OCI-M2 (cell line): ENCODE measurements around the gene THRSP.
"Not testable (repeated sequence)": the region's sequence is repeated elsewhere in the genome, so short reads cannot be mapped to it uniquely, and the experiment has no call there.

Experiments used
- DNase-seq: peaks from one replicate; lab custom pipeline; 2025; ENCODE audit not compliant: unreplicated experiment; lab: John Stamatoyannopoulos, UW

Gene THRSP, protein sequence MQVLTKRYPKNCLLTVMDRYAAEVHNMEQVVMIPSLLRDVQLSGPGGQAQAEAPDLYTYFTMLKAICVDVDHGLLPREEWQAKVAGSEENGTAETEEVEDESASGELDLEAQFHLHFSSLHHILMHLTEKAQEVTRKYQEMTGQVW

DNA sequence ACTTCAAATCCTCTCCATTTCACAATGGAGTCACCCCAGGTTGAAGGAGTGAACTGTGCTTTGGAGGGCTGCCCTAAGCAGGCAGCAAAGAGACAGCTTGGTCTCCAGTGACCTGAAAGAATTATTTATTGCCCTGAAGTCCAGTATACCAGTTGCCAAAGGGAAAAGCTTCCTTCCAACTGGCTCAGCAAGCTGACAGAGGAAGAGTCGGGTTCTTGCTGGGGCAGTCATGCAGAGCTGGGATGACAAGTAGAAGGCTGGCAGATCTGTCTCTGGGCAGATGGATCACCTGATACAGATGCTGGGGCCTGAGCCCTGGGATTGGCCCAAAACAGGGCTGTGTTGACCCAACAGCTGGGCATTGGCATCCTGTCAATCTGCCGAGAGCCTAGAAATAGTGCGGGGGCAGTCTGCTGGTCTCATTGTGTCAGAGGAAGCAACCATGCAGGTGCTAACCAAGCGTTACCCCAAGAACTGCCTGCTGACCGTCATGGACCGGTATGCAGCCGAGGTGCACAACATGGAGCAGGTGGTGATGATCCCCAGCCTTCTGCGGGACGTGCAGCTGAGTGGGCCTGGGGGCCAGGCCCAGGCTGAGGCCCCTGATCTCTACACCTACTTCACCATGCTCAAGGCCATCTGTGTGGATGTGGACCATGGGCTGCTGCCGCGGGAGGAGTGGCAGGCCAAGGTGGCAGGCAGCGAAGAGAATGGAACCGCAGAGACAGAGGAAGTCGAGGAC is at the start of gene THRSP:
TSS of gene THRSP (plus strand) at position 422 of the 742 bp plus-strand sequence. CDS start at position 443, 21 bp downstream.
- no peak for DNase-seq

DNA sequence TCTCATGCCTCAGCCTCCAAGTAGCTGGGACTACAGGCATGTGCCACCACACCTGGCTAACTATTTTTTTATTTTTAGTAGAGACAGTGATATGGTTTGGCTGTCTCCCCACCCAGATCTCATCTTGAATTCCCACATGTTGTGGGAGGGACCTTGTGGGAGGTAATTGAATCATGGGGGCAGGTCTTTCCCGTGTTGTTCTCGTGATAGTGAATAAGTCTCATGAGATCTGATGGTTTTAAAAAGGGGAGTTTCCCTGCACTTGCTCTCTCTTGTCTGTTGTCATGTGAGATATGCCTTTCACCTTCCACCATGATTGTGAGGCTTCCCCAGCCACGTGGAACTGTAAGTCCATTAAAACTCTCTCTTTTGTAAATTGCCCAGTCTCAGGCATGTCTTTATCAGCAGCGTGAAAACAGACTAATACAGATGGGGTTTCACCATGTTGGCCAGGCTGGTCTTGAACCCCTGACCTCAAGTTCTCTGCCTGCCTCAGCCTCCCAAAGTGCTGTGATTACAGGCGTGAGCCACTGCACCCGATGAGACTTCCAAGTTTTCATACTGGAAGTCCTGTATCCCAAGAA is 48.6 kb upstream of the THRSP start:
- not testable (repeated sequence) for DNase-seq

DNA sequence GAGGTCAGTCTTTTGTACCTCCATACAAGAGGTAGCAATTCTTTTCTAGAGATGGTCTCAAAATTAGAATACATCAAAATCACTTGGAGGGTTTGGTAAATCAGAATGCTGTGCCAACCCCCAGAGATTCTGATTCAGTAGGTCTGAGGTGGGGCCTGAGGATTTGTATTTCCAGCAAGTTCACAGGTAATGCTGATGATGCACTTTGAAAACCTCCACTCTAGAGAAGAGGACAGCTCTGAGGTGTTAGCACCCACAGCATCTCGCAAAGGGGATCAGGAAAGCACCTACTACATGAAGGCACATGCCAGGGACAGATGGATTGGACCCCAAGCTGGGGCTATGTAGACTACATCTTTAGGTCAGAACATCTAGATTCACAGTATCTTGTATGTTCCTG is 47.8 kb upstream of the THRSP start:
- DNase-seq = no peak

DNA sequence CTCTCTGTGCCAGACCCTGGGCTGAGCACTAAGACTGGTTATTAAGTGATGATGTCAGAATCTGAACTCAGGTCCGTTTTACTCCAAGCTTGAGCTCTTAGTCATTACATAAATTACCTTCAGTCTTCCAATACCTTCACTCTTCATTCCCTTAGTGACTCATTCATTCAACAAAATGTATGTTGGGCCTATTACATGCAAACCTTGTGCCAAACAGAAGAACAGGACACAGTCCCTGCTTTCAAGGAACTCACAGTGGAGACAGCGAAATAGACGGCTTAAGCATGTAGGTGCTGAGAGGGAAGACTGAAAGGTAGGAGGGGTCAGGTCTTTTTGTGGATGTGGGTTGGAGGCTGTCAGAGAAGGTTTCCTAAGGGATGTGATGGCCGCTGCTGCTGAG is 43.9 kb upstream of the THRSP start:
- DNase-seq = no peak

DNA sequence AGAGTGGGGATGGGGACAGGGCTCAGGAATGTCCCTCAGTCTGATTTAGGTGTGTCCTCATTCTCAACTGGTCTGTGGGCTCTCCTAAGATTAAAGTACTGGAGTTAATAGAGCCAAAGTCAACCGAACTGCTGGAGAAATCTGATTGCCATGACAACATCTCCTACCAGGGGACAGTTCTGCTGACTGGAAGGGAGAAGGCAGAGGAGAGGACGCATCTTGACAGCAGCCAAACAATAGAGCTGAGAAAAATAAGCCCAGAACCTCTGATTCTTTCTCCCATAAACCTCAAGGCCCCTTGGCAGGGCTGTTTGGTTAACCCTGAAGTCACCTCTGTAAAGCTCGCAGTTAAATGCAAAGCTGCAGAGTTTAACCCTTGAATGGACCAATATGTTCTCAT is 43.4 kb upstream of the THRSP start:
- DNase-seq = no peak

DNA sequence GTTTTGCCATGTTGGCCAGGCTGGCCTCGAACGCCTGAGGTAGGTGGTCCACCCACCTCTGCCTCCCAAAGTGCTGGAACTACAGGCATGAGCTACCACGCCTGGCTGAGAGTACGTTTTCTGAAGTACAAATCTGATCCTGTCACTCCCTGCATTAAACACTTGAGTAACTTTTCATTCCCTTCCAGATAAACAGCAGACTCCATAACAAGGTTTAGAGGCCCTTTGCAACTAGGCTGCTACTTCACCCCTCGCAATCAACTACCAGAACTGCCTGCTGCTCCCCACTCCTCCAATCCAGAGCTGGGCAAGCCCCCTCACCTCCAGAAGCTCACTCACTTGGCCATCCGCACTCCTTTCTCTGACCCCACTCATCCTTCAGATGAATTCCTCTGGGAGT is 42.0 kb upstream of the THRSP start:
- no peak for DNase-seq

DNA sequence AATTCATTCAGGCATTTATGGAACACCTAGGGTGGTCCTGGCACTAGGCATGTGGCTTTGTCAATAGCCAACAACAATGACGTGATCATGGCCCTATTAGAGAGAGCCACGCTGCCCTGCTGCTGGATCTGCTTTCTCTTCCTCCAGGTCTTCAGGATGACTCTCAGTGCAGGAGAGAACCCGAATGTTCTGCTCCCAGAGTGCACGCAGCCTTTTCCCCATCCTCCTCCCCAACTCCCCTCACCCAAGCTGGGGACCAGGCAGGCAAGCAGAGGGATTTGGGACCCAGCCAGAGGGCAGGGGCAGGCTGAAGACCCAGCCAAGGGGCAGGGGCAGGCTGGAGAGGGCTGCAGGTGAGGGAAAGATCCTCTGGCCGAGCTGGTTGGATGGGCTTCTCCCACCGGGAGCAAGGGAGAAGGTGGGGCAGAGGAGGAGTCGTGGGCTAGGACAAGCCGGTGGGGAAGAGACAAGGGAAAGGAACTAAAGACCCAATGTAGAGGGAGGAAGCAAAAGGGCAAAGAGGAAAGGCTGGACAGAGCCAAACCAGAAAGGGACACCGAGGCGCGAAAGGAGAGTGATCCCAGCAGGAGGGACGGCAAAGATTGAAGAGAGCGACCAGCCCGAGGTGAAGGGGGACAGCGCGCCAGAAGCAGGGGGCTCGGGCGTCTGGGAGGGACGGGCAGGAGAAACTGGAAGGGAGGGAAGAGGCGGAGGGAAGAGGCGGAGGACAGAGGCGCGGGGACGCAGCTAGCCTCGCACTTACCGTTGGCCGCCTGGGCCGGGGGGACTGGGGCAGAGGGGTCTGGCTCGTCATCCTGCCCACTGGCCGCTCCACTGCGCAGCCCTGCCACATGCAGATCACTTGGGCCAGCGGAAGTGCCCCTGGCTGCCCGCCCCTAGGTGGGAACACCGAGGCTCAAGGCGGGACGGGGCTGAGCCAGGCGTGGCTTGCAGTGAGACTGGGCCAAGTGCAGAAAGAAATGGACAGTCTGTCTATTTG is 41.0 kb upstream of the THRSP start, which contains the start of gene KCTD14:
TSS of gene KCTD14 (minus strand) at position 880 of the 1,000 bp plus-strand sequence. CDS start at position 853, 27 bp downstream.
- no peak for DNase-seq

DNA sequence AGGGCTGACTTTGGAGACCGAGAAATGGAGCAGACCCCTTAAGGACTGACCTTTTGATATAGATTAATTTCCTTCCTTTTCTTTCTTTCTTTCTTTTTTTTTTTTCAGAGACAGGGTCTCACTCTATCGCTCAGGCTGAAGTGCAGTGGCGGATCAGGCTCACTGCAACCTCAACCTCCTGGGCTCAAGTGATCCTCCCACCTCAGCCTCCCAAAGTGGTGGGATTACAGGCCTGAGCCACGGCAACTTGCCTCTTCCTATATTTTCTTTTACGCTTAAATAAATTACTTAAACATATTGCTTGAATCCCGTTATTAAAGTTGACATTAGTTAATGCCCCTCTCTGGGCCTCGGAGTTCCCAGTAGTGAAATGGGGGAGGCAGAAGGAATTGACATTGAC is 40.2 kb upstream of the THRSP start:
- DNase-seq = no peak

DNA sequence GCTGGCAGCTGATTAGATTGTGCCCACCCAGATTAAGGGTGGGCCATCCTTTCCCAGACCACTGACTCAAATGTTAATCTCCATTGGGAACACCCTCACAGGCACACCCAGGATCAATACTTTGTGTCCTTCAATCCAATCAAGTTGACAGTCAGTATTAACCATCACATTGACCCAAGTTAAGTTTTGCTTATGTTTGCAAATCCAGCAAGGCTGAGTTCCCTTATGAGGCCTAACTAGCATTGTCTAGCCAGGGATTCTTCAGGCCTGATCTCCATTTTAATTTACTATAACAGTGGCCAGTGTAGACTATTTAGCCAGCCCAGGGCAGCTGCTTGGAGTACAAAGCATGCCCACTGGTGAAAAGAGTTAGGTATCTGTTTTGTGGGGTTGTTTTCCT is 38.3 kb upstream of the THRSP start:
- no peak for DNase-seq

DNA sequence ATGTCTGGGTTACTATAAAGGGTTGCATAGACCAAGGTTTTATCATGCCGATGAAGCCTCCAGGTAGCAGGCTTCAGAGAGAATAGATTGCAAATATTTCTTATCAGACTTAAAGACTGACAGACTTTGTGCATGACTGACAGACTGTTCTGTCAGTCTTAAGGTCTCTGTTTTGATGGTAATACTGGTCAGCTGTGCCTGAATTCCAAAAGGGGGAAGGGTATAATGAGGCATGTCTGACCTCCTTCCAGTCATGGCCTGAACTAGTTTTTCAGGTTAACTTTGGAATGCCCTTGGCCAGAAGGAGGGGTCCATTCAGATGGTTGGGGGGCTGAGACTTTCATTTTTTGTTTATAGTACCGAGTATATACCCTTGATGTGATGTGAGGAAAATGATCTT is 35.9 kb upstream of the THRSP start:
- DNase-seq = no peak

DNA sequence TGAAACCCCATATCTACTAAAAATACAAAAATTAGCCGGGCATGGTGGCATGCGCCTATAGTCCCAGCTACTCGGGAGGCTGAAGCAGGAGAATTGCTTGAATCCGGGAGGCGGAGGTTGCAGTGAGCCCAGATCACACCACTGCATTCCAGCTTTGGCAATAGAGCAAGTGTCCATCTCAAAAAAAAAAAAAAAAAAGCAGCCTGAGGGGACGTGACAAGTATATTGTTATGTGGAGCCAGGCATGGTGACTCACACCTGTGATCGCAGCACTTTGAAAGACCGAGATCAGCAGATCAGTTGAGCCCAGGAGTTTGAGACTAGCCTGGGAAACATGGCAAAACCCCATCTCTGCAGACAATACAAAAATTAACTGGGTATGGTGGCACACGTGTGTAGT is 35.2 kb upstream of the THRSP start:
- not testable (repeated sequence) for DNase-seq

DNA sequence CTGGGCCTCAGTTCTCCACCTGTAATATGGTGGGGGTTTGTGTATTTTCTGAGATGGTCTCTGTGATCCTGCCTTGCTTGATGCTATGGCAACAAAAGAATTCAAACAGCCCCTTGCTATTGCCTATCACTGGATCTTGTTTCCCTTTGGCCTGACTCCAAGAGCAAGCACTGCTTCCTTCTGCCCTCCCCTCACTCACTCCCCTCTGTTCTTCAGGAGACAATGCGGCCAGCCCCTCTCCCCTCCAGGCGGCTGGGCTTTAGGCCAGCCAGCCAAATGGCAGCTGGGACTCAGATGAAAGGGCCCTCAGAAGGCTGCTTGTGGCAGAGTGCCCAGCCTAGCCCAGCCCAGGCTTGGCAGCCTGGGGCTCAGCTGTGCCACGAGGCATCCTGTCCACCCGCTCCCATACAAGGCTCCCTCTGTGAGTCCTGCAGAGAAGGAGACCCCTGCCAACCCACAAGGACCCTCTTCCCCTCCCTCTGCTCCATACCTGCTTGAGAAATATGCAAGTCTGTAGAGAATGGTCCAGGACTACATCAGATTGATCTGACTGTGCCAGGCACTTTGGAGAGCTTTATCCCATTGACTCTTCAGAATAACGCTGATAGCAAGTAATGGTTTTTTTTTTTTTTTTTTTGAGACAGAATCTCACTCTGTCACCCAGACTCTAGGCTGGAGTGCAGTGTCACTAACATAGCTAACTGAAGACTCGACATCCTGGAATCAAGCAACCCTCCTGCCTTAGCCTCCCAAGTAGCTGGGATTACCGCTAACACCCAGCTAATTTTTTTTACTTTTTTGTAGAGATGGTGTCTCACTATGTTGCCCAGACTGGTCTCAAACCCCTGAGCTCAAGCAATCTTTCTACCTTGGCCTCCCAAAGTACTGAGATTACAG is 33.0 kb upstream of the THRSP start:
- DNase-seq = no peak

DNA sequence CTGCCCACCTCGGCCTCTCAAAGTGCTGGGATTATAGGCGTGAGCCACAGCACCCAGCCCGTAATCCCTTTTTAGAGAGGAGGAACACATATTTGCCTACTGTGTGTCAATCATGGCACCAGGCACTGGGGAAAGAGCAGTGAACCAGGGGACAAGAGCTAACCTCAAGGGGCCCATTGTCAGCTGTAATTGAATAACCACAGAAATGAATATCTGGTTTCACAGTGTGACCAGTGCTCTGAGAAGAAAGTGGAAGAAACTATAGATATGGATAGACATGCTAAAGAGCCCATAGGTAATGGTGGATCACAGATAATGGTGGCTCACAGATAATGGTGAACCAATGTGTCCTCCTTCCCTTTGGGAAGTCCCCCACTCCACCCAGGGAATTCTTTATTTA is 32.0 kb upstream of the THRSP start:
- DNase-seq = peak; percentile 38

DNA sequence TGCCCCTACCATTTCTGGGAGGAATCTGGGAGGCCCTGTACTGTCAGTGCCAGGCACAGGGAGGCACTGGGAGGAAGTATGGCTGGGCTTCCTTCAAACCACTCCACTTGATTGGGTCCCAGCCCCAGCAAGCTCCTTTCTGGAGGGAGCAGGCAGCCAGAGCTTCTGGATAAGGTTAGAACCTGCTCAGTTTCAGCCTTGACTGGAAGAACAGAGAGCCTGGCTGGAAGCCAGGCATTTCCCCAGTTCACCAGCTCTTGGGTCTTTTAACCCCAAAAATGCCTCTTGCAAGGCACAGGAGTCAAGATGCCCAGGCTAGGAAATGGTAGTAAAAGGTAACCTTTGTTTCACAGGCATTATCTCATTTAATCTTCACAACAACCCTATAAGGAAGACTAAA is 31.6 kb upstream of the THRSP start:
- no peak for DNase-seq

DNA sequence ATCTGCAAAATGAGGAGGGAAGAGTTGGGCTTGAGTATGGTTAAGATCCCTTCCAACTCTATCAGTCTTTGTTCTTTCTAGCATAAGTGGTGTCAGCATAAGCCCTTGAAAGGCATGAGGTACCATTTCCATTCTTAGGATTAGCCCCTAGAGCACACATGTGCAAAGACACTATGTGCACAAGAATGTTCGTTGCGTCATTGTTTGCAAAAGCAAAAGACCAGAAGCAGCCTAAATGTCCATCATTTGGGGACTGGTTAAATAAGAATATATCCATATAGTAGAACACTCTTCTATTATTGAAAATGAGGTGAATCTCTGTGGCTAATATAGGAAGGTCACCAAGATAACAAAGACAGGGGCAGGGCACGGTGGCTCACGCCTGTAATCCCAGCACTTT is 30.6 kb upstream of the THRSP start:
- no peak for DNase-seq

DNA sequence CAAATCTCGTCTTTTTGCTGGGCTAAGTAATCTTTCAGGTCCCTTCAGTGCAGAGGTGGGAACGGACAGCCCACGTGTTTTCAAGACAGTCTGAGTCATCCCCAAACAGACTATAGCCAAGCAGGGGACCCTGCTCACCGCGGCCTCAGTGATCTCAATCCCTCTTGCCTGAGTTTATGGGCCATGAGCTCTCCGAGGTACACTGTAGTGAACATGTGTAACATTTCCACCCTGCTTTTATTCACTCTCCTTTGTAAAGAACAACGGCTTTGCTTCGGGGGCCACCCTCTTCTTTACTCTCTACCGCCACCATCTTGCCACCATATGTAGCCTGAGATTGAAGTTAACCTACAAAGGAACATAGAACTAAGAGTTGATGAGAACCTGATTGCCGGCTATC is 29.0 kb upstream of the THRSP start:
- no peak for DNase-seq

DNA sequence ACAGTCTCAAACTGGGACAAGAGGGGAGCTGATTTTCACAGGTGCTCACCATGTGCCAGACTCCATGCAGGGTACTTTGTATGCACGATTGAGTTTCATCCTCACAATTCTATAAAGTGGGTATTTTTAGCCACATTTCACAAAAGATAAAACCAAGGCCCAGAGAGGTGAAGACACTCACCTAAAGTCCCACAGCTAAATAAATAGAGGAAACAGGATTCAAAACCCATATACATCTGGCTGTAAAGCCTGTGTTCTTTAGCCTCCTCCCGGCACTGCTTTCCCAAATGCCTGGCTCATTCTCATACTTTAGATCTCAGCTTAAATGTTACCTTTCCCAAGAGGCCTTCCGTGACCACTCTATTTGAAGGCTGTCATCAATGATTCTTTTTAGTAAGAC is 27.3 kb upstream of the THRSP start:
- DNase-seq = no peak

DNA sequence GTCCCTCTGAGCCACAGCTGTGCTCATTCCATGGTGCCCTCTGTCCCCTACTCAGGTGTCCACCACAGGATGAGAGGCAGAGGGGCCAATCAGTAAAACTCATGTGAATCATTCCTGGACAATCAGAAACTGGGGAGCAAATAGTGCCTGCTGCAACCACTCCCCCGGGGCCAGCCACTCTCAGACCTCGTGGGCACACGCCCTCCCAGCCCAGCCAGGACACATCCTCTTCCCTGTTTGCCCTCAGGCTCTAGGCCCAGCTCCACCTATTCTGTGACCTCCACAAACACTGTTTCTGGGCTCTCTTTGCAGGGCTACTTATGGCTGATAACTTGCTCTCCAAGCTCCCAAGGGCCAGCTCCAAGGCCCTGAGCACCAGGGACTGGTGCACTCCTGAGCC is 26.6 kb upstream of the THRSP start:
- DNase-seq = no peak

DNA sequence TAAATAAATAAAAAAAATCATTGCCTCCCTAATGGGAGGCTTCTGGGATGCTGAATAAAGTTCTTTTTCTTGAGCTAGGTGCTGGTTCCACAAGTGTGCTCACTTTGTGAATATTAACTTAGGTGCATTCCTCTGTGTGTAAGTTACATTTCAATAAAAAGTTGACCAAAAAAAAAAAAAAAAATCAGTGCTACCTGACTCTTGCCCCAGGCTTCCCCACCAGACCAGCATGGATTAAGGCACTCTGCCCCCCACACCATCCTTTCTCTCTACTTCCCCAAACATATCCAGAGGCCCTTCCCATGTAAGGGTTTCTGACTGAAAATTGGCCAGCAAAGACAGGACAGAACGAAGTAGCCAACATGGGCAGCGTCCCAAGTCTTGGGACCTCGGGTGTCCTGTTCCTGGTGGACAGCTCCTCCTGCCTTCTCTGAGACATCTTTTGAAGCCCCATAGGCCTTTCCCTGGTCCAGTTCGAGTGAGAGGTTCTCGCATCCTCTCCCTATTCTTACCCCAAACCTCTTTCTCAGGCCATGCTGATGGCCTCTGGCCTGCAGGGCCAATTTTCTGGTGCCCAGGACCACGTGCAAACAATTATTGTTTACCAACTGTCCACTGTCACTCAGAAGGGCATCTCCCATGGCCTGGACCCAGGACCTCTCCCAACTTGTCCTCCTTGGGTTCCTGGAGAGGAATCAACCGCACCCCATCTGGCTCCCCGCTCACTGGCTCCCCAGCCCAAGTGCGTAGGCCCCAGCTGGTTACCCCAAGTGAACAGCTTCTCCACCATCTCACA is 25.6 kb upstream of the THRSP start:
- DNase-seq = no peak
